ENCODE results near the gene LTBP4.
"Not testable (repeated sequence)": the region's sequence is repeated elsewhere in the genome, so short reads cannot be mapped to it uniquely, and the experiment has no call there.

LTBP4 gene, protein sequence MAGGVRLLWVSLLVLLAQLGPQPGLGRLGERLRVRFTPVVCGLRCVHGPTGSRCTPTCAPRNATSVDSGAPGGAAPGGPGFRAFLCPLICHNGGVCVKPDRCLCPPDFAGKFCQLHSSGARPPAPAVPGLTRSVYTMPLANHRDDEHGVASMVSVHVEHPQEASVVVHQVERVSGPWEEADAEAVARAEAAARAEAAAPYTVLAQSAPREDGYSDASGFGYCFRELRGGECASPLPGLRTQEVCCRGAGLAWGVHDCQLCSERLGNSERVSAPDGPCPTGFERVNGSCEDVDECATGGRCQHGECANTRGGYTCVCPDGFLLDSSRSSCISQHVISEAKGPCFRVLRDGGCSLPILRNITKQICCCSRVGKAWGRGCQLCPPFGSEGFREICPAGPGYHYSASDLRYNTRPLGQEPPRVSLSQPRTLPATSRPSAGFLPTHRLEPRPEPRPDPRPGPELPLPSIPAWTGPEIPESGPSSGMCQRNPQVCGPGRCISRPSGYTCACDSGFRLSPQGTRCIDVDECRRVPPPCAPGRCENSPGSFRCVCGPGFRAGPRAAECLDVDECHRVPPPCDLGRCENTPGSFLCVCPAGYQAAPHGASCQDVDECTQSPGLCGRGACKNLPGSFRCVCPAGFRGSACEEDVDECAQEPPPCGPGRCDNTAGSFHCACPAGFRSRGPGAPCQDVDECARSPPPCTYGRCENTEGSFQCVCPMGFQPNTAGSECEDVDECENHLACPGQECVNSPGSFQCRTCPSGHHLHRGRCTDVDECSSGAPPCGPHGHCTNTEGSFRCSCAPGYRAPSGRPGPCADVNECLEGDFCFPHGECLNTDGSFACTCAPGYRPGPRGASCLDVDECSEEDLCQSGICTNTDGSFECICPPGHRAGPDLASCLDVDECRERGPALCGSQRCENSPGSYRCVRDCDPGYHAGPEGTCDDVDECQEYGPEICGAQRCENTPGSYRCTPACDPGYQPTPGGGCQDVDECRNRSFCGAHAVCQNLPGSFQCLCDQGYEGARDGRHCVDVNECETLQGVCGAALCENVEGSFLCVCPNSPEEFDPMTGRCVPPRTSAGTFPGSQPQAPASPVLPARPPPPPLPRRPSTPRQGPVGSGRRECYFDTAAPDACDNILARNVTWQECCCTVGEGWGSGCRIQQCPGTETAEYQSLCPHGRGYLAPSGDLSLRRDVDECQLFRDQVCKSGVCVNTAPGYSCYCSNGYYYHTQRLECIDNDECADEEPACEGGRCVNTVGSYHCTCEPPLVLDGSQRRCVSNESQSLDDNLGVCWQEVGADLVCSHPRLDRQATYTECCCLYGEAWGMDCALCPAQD (N-terminal part only)

DNA sequence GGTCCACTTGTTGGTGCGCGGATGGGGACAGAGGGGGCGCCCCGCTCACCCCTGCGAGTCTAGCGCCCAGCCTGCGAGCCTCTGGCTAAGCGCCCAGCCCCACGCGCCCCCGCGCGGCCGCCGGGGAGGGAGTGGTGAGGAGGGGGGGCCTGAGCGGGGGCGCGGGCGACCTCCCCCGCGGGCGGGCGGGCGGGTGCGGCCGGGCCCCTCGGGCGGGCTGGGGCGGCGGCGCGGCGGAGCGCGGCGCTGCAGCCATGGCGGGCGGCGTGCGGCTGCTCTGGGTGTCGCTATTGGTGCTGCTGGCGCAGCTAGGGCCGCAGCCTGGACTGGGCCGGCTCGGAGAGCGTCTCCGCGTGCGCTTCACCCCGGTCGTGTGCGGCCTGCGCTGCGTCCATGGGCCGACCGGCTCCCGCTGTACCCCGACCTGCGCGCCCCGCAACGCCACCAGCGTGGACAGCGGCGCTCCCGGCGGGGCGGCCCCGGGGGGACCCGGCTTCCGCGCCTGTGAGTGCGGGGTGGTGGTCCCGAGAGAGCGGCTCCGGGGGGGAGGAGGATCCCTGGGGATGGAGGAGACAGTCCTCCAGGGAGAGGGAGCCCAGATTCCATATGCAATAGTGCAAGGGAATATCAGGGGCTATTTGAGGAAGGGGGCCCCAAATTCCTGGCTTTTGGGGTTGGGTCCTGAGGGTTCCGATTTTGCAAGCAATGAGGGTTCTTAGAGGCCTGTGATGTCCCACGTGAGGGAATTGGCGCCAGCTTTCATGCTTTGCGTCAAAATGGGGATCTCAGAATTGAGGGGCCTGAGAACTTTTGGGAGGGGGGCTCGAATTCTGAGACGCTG, at the start of gene LTBP4:
Gene LTBP4, plus strand, starts transcription at position 236 of the 841 bp plus-strand sequence. Its CDS starts 19 bp downstream, at position 255.
- peak; percentile 36 to 54 for DNase-seq

DNA sequence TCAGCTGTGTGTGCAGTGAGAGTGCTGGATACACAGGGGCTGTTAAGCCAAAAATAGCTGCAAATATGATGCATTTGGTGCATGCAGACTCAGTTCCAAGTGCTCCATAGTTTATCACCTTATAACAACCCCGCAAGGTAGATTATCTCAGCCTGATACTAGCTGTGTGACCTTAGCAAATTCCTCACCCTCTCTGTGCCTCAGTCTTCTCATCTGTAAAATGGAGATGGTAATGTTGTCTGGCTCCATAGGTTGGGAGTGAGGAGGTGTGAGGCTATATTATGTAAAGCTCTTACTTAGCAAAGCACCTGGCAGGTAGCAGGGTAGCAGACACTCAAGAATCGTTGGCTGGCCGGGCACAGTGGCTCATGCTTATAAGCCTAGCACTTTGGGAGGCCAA, 48.3 kb upstream of the LTBP4 start:
- DNase-seq = no peak

DNA sequence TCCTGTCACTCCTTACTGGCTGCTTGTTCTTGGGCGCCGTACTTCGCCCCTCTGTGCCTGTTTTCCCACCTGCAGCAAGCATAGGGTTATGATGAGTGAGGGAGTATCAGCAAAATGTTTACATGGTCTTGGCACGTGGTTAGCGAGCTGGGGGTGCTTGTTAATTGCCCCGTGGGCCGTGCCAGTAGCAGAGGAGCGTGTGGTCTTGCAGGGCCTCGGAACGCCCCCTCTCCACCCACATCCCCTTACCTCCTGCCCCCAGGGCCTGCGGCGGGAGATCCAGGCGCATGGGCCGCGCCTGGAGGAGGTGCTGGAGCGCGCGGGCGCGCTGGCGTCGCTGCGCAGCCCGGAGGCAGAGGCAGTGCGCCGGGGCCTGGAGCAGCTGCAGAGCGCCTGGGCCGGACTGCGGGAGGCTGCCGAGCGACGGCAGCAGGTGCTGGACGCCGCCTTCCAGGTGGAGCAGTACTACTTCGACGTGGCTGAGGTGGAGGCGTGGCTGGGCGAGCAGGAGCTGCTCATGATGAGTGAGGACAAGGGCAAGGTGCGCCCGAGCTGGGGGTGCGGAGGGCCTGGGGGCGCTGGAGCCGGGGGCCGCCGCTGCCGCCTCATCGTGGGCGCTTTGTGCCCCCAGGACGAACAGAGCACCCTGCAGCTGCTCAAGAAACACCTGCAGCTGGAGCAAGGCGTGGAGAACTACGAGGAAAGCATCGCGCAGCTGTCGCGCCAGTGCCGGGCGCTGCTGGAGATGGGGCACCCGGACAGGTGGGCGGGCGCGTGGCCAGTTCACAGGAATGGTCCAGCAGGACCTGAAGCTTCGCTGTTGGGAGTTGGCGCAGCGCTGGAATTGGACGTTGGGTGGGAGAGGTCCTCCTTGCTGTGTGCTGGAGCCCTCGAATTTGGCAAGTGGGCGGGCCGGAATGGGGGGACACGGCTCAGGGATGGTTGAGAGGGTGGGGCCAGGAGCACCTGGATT, 47.0 kb upstream of the LTBP4 start:
- no peak for DNase-seq

DNA sequence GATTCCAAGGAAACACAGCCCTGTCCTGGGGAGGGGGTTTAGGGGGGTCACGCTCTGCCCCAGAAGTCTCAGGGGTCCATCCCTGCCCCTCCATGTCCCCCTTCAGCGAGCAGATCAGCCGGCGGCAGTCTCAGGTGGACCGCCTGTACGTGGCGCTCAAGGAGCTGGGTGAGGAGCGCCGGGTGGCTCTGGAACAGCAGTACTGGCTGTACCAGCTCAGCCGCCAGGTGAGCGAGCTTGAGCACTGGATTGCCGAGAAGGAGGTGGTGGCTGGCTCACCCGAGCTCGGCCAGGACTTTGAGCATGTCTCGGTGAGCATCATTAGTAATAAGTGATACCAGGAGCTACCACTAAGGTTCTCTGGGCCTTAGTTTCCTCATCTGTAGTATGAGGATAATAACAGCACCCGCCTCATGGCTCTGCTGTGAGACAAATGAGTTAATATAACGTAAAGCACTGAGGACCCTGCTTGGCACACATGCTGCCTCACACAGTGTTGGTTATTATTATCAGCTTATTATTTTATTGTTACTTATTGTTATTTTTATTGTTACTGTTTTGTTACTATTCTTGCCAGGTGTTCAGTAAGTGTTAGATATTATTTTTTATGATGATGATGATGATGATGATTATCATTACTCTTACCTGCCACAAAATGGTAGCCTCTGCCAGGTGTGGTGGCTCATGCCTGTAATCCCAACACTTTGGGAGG, 45.0 kb upstream of the LTBP4 start:
- no peak for DNase-seq

DNA sequence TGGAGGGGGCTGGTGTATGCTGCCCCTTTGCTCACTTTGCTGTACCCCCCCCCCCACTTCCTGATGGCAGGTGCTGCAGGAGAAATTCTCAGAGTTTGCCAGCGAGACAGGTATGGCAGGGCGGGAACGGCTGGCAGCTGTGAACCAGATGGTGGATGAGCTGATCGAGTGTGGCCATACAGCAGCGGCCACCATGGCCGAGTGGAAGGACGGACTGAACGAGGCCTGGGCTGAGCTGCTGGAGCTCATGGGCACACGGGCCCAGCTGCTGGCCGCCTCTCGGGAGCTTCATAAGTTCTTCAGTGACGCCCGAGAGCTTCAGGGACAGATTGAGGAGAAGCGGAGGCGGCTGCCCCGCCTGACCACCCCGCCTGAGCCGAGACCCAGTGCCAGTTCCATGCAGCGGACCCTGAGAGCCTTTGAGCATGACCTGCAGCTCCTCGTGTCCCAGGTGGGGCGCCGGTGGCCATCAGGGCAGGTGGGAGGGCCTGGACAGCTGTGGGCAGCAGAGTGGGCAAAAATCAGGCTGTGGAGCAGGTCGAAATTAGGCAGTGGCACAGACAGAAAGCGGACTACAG, 44.1 kb upstream of the LTBP4 start:
- DNase-seq = no peak

DNA sequence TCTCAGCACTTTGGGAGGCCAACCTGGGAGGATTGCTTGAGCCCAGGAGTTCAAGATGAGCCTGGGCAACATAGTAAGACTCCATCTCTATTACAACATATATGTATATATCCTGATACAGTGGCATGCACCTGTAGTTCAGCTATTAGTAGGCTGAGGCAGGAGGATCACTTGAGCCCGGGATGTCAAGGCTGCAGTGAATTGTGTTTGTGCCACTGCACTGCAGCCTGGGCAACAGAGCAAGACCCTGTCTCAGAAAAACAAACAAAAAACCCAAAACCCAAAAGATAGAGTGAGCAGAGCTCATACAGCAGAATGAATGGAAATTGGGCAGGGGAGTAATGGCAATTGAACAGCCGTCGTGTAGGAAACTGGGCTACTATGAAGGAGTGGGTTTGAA, 41.8 kb upstream of the LTBP4 start:
- DNase-seq = no peak

DNA sequence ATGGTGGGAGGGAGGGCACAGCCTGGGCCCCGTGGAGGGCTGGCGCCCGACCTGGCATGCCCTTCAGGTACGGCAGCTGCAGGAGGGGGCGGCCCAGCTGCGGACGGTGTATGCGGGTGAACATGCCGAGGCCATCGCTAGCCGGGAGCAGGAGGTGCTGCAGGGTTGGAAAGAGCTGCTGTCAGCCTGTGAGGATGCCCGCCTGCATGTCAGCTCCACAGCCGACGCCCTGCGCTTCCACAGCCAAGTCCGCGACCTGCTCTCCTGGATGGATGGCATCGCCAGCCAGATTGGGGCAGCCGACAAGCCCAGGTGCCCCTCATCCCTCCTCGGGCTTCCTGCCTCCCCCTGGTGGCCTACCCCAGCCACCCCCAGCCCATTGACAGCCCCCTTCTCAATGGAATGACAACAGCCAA, 41.1 kb upstream of the LTBP4 start:
- DNase-seq = no peak

DNA sequence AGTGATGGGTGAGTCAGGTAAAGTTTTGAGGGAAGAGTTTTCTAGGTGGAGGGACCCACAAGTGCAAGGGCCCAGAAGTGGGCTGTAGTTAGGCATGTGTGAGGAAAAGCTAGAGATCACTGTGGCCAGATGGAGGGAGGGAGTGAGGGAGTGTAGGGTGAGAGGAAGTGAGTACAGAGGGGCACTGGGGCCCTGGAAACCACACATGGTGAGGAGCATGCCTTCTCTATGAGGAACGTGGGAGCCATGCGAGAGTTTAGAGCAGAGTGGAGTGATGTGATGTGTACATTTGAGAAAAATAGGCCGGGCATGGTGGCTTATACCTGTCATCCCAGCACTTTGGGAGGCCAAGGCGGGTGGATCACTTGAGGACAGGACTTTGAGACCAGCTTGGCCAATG, 39.2 kb upstream of the LTBP4 start:
- no peak for DNase-seq

DNA sequence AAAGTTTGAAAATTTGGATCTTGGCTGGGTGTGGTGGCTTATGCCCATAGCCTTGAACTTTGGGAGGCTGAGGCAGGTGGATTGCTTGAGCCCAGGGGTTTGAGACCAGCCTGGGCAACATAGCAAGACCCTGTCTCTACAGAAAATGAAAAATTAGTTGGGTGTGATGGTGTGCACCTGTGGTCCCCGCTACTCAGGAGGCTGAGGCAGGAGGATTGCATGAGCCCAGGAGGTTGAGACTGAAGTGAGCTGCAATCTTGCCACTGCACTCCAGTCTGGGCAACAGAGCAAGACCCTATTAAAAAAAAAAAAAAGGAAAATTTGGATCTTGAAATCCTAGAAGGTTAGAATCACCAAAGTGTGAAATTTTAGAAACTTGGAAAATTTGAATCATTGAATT, 36.6 kb upstream of the LTBP4 start:
- DNase-seq = not testable (repeated sequence)

DNA sequence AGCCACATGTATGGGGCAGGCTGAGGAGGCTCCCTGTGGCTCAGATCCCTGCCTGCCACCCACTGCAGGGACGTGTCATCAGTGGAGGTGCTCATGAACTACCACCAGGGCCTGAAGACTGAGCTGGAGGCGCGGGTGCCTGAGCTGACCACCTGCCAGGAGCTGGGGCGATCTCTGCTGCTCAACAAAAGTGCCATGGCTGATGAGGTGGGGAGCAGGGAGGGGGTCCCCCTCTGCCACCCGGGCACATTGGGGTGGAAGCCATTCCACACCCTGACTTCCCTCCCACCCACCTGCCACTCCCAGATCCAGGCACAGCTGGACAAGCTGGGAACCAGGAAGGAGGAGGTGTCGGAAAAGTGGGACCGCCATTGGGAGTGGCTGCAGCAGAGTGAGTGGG, 35.8 kb upstream of the LTBP4 start:
- DNase-seq = no peak

DNA sequence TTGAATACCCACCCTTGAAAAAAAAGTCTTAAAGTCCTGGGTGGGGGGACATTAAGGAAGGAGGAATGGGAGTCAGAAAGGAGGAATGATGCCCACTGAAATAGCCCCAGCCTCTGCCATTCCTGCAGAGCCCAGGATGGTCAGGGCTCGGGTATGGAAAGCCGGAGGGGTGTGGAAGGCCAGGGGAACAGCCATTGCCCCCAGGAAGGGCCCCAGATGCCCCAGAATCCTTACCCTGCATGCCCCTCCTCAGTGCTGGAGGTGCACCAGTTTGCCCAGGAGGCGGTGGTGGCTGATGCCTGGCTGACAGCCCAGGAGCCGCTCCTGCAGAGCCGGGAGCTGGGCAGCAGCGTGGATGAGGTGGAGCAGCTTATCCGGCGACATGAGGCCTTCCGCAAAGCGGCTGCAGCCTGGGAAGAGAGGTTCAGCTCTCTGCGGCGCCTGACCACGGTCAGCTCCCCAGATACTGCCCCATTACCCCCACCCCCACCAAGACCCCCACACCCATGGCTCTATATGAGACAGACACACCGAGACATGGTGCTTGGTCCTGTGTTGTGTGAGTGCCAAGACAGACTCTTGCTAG, 35.2 kb upstream of the LTBP4 start:
- no peak for DNase-seq

DNA sequence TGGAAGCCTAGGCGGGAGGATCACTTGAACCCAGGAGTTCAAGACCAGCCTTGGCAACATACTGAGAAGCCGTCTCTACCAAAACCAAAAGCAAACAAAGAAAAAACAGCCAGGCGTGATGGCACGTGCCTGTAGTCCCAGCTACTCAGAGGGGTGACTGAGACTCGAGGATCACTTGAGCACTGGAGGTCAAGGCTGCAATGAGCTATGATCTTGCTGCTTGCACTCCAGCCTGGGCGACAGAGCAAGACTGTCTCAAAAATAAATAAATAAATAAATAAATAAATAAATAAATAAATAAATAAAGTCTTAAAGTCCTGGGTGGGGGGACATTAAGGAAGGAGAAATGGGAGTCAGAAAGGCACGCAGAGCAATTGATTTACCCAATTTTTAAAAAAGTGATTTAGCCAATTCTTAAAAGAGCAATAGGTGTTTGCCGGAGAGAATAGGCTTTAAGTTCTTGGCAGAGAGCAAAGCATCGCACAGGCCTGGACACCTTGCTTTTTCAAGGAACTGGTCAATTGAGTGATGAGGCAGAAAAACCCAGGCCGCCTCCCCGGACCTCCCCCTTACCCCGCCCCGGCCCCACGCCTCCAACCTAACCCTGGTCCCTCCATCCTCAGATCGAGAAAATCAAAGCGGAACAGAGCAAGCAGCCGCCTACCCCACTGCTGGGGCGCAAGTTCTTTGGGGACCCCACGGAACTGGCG, 34.0 kb upstream of the LTBP4 start:
- no peak for DNase-seq

DNA sequence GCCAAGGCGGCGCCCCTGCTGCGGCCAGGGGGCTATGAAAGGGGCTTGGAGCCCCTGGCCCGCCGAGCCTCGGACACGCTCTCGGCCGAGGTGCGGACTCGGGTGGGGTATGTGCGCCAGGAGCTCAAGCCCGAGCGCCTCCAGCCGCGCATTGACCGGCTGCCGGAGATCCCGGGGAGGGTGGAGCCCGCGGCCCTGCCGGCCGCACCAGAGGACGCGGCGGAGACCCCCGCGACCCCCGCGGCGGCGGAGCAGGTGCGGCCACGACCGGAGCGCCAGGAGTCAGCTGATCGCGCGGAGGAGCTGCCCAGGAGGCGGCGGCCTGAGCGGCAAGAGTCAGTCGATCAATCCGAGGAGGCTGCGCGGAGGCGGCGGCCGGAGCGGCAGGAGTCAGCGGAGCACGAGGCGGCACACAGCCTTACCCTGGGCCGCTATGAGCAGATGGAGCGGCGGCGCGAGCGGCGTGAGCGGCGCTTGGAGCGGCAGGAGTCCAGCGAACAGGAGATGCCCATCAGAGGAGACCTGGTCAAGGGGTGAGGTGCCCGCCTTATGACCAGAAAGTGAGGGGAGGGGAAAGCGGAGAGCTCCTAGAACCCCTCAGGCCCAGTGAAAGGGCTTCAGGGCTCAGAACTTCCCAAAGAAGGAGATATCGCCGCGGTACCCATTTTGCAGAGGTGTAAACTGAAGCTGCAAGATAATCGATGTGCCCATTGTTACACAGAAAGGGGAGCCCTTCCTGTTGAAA, 33.2 kb upstream of the LTBP4 start:
- DNase-seq = no peak

DNA sequence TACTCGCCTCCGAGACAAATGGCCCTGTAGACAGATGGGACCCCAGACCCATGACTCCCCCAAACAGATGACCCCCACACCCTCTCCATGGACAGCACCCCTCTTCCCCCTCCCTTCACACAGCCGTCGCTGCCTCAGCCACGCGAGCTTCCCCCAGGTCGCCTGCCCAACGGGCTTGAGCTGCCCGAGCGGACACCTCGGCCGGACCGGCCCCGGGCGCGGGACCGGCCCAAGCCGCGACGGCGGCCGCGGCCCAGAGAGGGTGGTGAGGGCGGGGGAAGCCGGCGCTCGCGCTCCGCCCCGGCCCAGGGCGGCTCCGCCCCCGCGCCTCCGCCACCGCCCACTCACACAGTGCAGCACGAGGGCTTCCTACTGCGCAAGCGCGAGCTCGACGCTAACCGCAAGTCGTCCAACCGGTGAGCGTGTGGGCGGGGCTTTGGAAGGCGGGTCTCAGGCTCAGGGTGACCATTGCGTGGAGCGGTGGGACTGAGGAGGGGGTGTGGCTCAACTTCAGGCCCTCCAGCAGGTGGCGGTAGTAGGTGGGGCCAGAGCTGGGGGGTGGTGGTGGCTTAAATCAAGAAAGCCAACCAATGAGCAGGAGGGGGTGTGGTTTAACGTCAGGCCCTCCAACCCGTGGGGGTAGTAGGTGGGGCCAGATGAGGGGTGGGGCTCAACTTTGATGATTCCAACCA, 30.7 kb upstream of the LTBP4 start:
- peak; percentile 99 for DNase-seq

DNA sequence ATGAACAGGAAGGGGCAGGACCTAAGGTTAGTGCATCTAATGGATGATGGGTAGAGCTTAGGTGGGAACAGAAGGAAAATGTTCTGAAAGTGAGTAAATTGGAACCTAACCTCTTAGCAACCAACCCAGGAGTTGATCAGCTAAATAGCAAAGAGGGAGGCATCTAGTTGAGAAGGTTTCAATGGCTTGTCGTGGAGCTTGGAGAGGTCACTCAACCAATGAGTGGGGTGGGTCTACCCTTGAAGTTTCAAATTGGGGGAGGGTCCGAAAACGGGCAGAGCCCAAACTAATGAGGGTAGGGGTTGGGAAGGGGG, 30.2 kb upstream of the LTBP4 start:
- DNase-seq = no peak

DNA sequence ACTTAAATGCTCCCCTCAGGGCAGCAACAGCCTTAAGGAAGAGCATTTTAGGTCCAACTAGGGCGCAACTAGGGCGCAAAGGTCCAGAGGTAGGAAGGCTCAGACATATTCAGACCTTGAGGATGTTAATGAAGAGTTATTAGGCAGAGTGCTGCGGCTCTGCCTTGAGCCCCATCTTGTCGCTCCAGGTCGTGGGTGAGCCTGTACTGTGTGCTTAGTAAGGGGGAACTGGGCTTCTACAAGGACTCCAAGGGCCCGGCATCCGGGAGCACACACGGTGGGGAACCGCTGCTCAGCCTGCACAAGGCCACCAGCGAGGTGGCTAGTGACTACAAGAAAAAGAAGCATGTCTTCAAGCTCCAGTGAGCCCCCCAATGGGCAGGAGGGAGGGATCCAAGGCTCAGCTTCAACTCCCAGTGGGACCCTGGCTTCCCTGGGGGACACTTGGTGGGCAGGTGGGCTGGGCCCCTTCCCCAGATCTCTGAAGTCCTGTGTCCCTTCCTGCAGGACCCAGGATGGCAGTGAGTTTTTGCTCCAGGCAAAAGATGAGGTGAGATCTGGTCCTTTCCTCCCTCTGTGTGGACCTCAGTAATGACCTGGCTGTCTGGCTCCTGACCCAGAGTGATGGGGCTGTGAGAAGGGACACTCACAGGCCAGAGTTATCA, 29.2 kb upstream of the LTBP4 start:
- DNase-seq = no peak

DNA sequence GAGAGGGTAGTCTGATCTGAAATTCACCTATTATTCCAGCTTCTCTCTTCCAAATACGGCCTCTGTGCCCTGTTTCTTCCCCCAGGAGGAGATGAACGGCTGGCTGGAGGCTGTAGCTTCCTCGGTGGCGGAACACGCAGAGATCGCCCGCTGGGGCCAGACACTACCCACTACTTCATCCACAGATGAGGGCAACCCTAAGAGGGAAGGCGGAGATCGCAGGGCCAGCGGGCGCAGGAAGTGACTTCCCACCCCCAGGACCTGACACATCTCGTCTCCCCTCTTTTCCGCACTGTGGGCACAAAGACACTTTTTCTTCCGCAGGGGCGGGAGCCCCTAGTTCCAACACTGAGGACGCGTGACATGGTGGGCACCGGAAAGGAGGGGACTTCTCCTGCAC, 25.8 kb upstream of the LTBP4 start:
- no peak for DNase-seq
